HUES64 (cell line): ENCODE data around the gene PON3. TPM values are rescaled to one million over a fixed set of nuclear protein-coding genes. Genes with fewer than 3 reads are reported as not detected.

Experiments
- H3K27ac ChIP-seq: 2 replicates; pipeline ENCODE4 v1.7.0; 2013; ENCODE audit warnings: low read depth, low read length, inconsistent platforms
- H3K27me3 ChIP-seq: 2 replicates; pipeline ENCODE4 v1.6.1; 2013; ENCODE audit warnings: mild to moderate bottlenecking, low read length; ENCODE audit not compliant: insufficient read depth
- H3K36me3 ChIP-seq: 2 replicates; pipeline ENCODE4 v1.6.1; 2013; ENCODE audit warnings: mild to moderate bottlenecking, low read length; ENCODE audit not compliant: insufficient read depth
- H3K4me1 ChIP-seq: 2 replicates; pipeline ENCODE4 v1.6.1; 2013; ENCODE audit warnings: mild to moderate bottlenecking, low read length, moderate library complexity; ENCODE audit not compliant: insufficient read depth
- H3K4me3 ChIP-seq: 2 replicates; pipeline ENCODE4 v1.5.1; 2013; ENCODE audit warnings: mild to moderate bottlenecking, low read length, moderate library complexity
- H3K9ac ChIP-seq: 2 replicates; pipeline ENCODE4 v1.6.1; 2013; ENCODE audit warnings: mild to moderate bottlenecking, low read depth, low read length
- H3K9me3 ChIP-seq: 2 replicates; pipeline ENCODE4 v1.6.1; 2013; ENCODE audit warnings: low read depth, low read length; ENCODE audit not compliant: insufficient read depth
- WGBS: fragments of 150-250, 120-280 bp; methylation state at CpG from one replicate; pipeline ENCODE4 v1.1.7; 2013; ENCODE audit warnings: missing lambda C conversion rate; 5-methylcytosine and 5-hydroxymethylcytosine counted together
- polyA plus RNA-seq, 2 experiments: library from polyadenylated mRNA; stranded (reverse); fragments of 50-300 nt; gene quantifications; one replicate each; pipeline ENCODE4 v1.2.3, GENCODE V29; 2013

Gene PON3
- polyA plus RNA-seq (2013, experiment 1 of 2) = not detected
- not detected for polyA plus RNA-seq (2013, experiment 2 of 2)

DNA sequence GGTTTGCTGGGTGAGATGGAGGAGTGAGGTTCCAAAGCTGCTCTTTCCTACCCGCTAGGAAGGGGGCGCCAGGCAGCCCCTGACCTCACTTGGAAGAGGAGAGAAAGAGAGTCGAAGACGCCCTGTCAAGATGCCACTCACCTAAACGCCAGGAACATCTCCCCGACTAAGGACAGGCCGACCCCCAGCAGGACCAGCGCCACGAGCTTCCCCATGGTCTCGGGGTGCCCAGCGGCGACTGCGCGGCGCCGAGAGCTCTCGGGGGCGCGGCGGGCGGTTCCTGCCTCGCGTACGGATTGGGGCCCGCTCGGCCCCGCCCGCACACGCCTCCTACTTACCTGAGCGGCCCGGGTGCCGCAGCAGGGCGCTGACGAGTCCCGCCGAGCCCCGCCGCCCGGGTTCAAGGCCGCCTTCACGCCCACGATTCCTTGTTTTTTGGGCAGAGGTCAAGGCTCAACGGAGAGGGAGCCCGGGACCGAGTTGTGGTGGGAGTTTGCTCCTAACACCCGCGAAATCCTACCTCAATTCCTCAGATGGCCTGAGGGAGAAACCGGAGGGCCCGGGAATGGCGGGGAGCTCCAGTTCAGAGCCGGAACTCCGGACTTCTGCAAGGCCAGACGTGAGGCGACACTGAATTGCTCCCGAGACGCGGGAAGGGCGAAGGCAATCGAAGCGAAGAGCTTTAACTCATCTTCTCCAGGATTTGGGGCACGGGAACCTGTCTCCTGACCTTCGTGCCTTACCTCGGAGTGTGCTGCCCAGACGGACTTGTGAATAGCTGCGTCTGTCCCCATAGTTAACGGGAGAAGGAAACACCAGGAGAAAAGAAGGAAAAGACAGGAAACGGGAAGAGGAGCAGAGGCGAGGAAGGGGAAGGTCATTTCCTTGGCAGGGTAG is at the start of gene PON3:
Gene PON3 (minus strand): TSS at position 240 of the 897 bp plus-strand sequence. CDS start 25 bp downstream, at position 215.
- Histone ChIP-seq H3K27me3 (peaks cover 10% of the 10 kb centered on the region; the same call in 1 of the 2 replicates), H3K27ac (no peak within 1 kb of the TSS), H3K9ac (no peak within 1 kb of the TSS), H3K4me1 (peaks cover 4% of the 10 kb centered on the region; the same call in 1 of the 2 replicates), H3K4me3 (peak within 1 kb of the TSS; percentile 46), H3K9me3 (no peaks in the 10 kb centered on the region), H3K36me3 (no peaks in the 10 kb centered on the region)
- WGBS = 95% methylated on average over 68 of the region's 68 CpGs

GRCh38 chr7:95444796-95445195 is 48.6 kb upstream of the PON3 start:
- no peak overlapping the region for H3K9ac ChIP-seq
- no peaks in the 10 kb centered on the region for H3K36me3 ChIP-seq
- no peak overlapping the region for H3K4me3 ChIP-seq
- H3K9me3 ChIP-seq = no peaks in the 10 kb centered on the region
- no peaks in the 10 kb centered on the region for H3K4me1 ChIP-seq
- 97% methylated on average over 2 of the region's 2 CpGs for WGBS
- no peak overlapping the region for H3K27ac ChIP-seq
- H3K27me3 ChIP-seq = no peaks in the 10 kb centered on the region

DNA sequence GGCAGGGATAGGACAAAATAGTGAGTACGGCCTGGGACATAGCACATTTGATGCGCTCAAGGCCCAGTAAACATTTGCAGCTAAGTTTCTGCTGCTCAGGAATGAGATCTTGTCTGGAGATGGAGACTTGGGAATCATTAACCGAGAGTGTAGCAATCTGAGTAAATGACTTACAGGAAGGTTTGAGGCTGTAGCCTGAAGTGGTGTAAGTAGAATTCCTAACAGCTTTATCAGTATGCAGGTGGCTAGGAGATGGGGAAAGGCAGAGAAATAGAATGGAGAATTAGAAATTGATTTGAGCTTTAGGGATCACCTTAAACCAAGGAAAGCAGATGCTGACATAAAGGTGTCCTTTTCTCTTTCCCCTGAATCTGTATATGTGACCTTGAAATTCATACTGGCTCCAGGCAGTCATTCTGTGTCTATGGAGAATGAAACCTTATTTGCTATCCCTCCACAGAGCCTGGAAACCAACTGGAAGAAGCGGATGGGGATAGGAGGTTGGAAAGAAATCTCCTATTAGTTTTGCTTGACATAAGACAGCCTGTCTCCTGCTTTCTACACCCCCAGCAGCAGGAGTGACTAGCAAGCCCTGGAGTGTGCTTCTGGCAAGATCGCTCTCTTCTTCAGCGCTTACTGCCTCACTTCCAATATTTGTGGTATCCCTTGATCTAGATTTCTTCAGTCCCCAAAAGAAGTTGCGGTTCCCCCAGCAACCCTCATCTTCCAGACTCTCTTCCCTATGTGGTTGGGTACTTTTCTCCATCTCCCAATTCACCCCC is 45.1 kb upstream of the PON3 start:
- H3K27me3 ChIP-seq = no peaks in the 10 kb centered on the region
- WGBS = 89% methylated on average over 6 of the region's 7 CpGs
- H3K9me3 ChIP-seq = no peaks in the 10 kb centered on the region
- no peaks in the 10 kb centered on the region for H3K4me1 ChIP-seq
- no peak overlapping the region for H3K4me3 ChIP-seq
- H3K36me3 ChIP-seq = no peaks in the 10 kb centered on the region
- no peak overlapping the region for H3K9ac ChIP-seq
- H3K27ac ChIP-seq = no peak overlapping the region

- Histone ChIP-seq H3K27ac (no peak overlapping the region), H3K4me1 (no peaks in the 10 kb centered on the region), H3K4me3 (no peak overlapping the region), H3K9me3 (no peaks in the 10 kb centered on the region), H3K9ac (no peak overlapping the region), H3K27me3 (no peaks in the 10 kb centered on the region), H3K36me3 (no peaks in the 10 kb centered on the region)
- 89% methylated on average over 3 of the region's 3 CpGs for WGBS
Measured at GRCh38 chr7:95440394-95441038, 44.3 kb upstream of the PON3 start.

GRCh38 chr7:95436407-95436806 is 40.2 kb upstream of the PON3 start:
- Histone ChIP-seq H3K4me3 (no peak overlapping the region), H3K4me1 (peaks cover 4% of the 10 kb centered on the region; the same call in 1 of the 2 replicates), H3K9me3 (no peaks in the 10 kb centered on the region), H3K27ac (no peak overlapping the region), H3K36me3 (0 out of 2 replicates have a peak, but pooled peaks cover 4% of the 10 kb centered on the region), H3K9ac (no peak overlapping the region), H3K27me3 (no peaks in the 10 kb centered on the region)
- 96% methylated on average over 4 of the region's 4 CpGs for WGBS

DNA sequence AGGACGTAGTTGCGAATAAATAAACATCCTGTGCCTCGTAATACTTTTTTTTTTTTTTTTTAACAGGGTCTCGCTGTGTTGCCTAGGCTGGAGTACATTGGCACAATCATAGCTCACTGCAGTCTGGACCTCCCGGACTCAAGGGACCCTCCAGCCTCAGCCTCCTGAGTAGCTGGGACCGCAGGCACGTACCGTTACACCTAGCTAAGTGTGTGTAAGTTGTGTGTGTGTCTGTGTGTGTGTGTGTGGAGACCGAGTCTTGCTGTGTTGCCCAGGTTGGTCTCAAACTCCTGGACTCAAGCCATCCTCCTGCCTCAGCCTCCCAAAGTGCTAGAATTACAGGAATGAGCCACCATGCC is 39.2 kb upstream of the PON3 start:
- peak overlapping the region; percentile 74 for H3K4me3 ChIP-seq
- 81% methylated on average over 9 of the region's 9 CpGs for WGBS

DNA sequence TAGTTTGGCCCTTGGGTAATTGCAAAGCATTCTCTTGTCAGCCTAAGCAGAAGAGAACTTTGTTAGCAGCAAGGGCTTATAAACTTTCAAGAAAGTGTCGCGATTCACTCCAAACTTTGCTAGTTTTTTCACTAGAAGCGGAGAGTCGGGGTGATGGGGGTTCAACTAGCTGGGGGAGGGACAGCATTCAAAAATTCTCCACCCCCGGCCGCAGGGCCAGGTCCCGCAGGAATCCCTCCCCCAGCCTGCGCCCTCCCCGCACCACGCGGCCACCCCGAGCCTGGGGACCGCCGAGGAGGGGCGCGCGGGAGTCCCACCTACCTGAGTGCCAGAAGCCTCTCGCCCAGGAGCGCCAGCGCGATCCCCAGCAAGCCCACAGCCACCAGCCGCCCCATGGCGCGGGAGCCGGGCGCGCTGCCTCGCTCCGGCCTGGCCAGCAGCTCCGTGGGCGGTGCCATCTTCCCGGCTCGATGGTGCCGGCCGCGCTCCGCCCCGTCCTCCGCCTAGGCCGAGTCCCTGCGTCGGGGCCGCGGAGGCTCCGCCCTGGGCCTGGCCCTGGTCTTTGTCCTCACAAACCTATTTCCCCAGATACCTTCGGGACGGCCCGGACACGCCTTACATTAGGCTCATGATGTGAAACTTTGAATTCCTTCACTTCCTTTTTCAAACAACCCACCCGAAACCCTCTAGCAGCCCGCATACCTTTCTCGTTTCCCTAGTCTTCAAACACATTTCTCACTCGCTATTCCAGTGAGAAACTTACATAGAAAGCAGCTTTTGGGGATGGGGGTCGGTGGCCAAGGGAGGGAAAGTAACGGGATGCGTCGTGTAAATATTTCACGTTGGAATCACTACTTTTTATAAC is 38.6 kb upstream of the PON3 start, which contains the start of gene PON2:
Gene PON2 (minus strand): TSS at position 472 of the 865 bp plus-strand sequence. CDS start 77 bp downstream, at position 395.
- Histone ChIP-seq H3K36me3 (0 out of 2 replicates have a peak, but pooled peaks cover 4% of the 10 kb centered on the region), H3K27ac (peak within 1 kb of the TSS; percentile 93), H3K4me3 (peak within 1 kb of the TSS; percentile 74), H3K4me1 (peaks cover 4% of the 10 kb centered on the region; the same call in 1 of the 2 replicates), H3K9me3 (no peaks in the 10 kb centered on the region), H3K27me3 (no peaks in the 10 kb centered on the region), H3K9ac (peak within 1 kb of the TSS; percentile 98)
- 4% methylated on average over 57 of the region's 58 CpGs for whole genome bisulfite sequencing

More for the DNA sequence above, 39.2 kb upstream of the PON3 start:
- H3K9me3 ChIP-seq = no peaks in the 10 kb centered on the region
- H3K27me3 ChIP-seq = no peaks in the 10 kb centered on the region
- 0 out of 2 replicates have a peak, but pooled peaks cover 4% of the 10 kb centered on the region for H3K36me3 ChIP-seq
- H3K27ac ChIP-seq = peak overlapping the region; percentile 93; the same call in 1 of the 2 replicates
- H3K9ac ChIP-seq = peak overlapping the region; percentile 98
- H3K4me1 ChIP-seq = peaks cover 4% of the 10 kb centered on the region; the same call in 1 of the 2 replicates

DNA sequence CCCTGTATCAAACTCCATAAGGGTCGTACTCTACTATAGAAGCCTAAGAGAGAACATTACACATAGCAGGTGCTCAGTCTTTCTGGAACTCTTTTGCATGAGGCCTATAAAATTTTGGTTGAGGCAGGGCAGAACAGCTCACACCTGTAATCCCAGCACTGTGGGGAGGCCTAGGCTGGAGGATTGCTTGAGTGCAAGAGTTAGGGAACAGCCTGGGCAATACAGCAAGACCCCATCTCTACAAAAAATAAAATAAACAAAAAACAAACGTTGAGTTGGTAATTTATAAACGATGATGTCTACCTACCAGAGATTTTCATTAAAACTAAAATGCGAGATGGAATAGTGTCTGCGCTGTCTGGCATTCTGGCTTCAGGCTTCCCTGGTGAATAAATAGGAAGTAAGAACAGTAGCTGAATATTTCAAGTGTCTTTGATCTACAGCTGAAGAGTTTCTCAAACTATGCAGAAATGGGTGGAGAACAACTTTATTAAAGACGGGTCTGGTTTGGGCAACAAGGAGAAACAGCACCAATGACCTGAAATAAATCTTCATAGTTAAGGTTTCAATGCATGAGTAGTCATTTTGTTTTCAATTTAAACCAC is 37.9 kb upstream of the PON3 start:
- H3K4me3 ChIP-seq = peak overlapping the region; percentile 74
- 0 out of 2 replicates have a peak, but pooled peaks cover 4% of the 10 kb centered on the region for H3K36me3 ChIP-seq
- peaks cover 2% of the 10 kb centered on the region; the same call in 1 of the 2 replicates for H3K9me3 ChIP-seq
- 86% methylated on average over 6 of the region's 6 CpGs for WGBS
- H3K27me3 ChIP-seq = no peaks in the 10 kb centered on the region
- peak overlapping the region; percentile 98 for H3K9ac ChIP-seq
- peaks cover 4% of the 10 kb centered on the region; the same call in 1 of the 2 replicates for H3K4me1 ChIP-seq
- H3K27ac ChIP-seq = peak overlapping the region; percentile 93

DNA sequence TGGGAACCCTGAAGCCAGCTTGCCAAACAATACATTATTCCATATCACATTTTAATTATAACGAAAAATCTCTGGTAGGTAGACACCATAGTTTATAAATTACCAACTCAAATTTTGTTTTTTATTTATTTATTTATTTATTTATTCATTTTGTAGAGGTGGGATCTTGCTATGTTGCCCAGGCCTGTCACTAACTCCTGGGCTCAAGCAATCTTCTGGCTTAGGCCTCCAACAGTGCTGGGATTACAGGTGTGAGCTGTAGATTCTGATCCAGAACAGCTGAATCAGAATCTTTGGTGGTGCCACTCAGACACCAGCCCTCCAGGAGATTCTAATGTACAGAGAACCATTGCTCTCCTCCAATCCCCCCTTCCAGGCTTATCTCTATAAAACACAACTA is 37.0 kb upstream of the PON3 start:
- Histone ChIP-seq H3K4me3 (no peak overlapping the region), H3K27me3 (no peaks in the 10 kb centered on the region), H3K9ac (no peak overlapping the region), H3K36me3 (0 out of 2 replicates have a peak, but pooled peaks cover 4% of the 10 kb centered on the region), H3K4me1 (peaks cover 10% of the 10 kb centered on the region), H3K9me3 (peaks cover 2% of the 10 kb centered on the region; the same call in 1 of the 2 replicates), H3K27ac (no peak overlapping the region)
- WGBS = 100% methylated on average over 1 of the region's 1 CpG
